ENCODE data around the gene SHE. TPM values are rescaled to one million over a fixed set of nuclear protein-coding genes. Genes with fewer than 3 reads are reported as not detected.

The SHE gene
- total RNA-seq = not detected in 2 replicates

GRCh38 chr1:154502066-154502743 lies at the start of gene SHE, which contains the start of gene TDRD10:
Gene SHE, minus strand, starts transcription at chr1:154502412. Its CDS starts 386 bp downstream, at chr1:154502026.
Gene TDRD10, plus strand, starts transcription at chr1:154502219. Its CDS starts 4,685 bp downstream, at chr1:154506904.

Other genes starting within 250 kb of the SHE start
- gene HAX1, start 229.8 kb downstream of the SHE start, total RNA-seq = 143 and 159 TPM in 2 replicates
- not detected in 2 replicates for gene AQP10, start 181.3 kb downstream of the SHE start, total RNA-seq
- 77.9 and 84.7 TPM in 2 replicates for gene ATP8B2, start 176.9 kb downstream of the SHE start, total RNA-seq
- gene IL6R, start 97.1 kb downstream of the SHE start, total RNA-seq = 2.1 and 3.7 TPM in 2 replicates
- gene TDRD10, start 193 bp downstream of the SHE start, total RNA-seq = not detected in 2 replicates
- 16.6 and 18.2 TPM in 2 replicates for gene UBE2Q1, start 56.2 kb upstream of the SHE start, total RNA-seq
- gene CHRNB2, start 65.4 kb upstream of the SHE start, total RNA-seq = under 0.01 TPM in 1 of 2 replicates, not detected in the other
- 59.3 and 60.4 TPM in 2 replicates for gene ADAR, start 105.8 kb upstream of the SHE start, total RNA-seq